Measurements from ENCODE around the gene ARID5B.

DNA sequence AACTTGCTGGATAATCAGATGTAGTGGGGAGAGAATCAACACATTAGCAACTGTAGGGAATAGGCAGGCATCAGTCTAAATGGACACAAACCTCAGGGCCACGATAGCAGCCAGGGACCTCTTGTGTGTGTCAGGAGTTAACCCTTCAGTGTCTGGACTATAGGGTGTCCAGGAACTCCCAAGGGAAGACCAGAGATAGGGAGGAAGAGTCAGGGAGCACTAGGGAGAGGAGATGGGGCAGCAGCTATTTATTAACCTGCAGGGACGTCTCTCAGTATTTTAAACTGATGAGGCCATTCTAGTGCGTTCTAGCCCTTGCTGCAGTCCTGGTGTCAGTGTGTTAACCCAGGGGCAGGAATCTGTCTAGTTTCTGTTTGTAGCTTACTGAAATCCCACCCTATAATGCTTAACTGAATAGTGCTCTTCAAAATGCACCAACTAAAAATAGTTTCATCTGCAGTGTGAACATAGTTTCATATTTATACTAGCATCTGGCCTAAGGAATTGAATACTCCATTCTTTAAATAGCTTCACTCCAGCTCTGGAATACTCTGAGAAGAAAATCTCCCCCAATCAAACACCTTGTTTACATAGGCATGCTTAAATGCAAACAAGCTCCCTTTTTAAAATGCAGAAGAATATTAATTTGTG, 62.7 kb downstream of the ARID5B start:
- TF ChIP-seq, protein P1, sequence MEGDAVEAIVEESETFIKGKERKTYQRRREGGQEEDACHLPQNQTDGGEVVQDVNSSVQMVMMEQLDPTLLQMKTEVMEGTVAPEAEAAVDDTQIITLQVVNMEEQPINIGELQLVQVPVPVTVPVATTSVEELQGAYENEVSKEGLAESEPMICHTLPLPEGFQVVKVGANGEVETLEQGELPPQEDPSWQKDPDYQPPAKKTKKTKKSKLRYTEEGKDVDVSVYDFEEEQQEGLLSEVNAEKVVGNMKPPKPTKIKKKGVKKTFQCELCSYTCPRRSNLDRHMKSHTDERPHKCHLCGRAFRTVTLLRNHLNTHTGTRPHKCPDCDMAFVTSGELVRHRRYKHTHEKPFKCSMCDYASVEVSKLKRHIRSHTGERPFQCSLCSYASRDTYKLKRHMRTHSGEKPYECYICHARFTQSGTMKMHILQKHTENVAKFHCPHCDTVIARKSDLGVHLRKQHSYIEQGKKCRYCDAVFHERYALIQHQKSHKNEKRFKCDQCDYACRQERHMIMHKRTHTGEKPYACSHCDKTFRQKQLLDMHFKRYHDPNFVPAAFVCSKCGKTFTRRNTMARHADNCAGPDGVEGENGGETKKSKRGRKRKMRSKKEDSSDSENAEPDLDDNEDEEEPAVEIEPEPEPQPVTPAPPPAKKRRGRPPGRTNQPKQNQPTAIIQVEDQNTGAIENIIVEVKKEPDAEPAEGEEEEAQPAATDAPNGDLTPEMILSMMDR (IDR thresholded peaks at IDR 0.05): no peak
- TF ChIP-seq POLR2A (IDR thresholded peaks at IDR 0.05): no peak

Measured in prostate gland (tissue), 2 donors.